DMS153 (cell line): ENCODE measurements around the gene SLU7.
"Not testable (repeated sequence)": the region's sequence is repeated elsewhere in the genome, so short reads cannot be mapped to it uniquely, and the experiment has no call there.

Source experiments
- DNase-seq: peaks from one replicate; lab custom pipeline; 2025; lab: John Stamatoyannopoulos, UW

Gene SLU7

GRCh38 chr5:160450164-160450932, 31.5 kb upstream of the SLU7 start:
- no peak for DNase-seq

DNA sequence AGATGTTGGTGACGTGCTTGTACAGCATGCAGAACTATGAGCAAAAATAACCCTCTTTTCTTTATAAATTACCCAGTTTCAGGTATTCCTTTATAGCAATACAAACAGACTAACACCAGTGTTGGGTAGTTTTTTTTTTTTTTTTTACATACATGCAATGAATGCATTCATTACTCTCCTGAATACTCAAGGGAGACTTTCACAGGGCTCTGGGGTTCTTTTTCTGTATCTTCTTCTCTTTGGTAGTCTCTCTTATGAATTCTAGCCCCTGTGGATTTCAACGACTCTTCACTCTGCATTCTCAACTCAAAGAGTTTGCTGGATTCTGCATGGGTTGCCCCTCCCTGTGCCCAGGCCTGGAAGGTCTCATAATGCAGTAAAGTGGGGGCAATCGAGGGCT, 30.6 kb upstream of the SLU7 start:
- no peak for DNase-seq

- DNase-seq, result no peak
Observed at GRCh38 chr5:160448886-160449285, 30.0 kb upstream of the SLU7 start.

DNA sequence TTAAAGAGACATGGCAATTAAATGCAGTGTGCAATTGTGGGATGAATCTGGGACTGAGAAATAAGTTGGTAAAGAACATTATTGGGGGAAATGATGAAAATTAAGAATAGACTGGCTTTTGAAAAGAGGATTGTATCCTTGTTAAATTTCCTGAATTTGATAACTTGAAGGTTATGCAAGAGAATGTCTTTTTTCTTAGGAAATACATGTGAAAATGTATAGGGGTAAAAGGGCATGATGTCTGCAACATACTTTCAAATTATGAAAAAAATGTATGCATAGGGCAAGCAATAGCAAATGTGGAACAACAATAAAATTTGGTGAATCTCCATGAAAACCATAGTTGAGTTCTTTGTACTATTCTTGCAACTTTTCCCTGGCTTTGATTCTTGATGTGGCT, 26.9 kb upstream of the SLU7 start:
- DNase-seq, result no peak

- DNase-seq, result no peak
Observed at GRCh38 chr5:160445132-160445531, 26.3 kb upstream of the SLU7 start.

GRCh38 chr5:160444407-160444806, 25.5 kb upstream of the SLU7 start:
- no peak for DNase-seq

GRCh38 chr5:160442824-160443431, 24.0 kb upstream of the SLU7 start:
- no peak for DNase-seq

- no peak for DNase-seq
Observed at GRCh38 chr5:160441311-160441781, 22.5 kb upstream of the SLU7 start.

GRCh38 chr5:160439205-160439600, 20.3 kb upstream of the SLU7 start:
- peak; percentile 47 for DNase-seq

- peak; percentile 47 for DNase-seq
Observed at GRCh38 chr5:160438316-160439204, 19.7 kb upstream of the SLU7 start.

DNA sequence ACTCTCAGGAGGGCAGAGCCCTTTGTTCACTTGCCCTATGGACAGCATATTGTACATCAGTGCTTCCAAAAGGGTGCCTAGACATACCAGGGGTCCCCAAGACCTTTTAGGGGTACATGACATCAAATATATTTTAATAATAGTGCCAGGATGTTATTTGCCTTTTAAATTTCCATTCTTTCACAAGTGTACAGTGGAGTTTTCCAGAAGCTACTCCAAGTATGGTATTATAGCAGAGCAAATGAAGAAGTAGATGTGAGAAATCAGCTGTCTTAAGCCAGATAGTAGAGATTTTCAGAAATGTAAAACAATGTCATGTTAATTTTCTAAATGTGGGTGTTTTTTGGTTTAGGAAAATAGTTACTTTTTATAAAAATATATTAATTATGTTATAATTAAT, 18.4 kb upstream of the SLU7 start:
- no peak for DNase-seq

- DNase-seq, result not testable (repeated sequence)
Observed at GRCh38 chr5:160436661-160437060, 17.8 kb upstream of the SLU7 start.

GRCh38 chr5:160436017-160436416, 17.1 kb upstream of the SLU7 start:
- DNase-seq, result no peak

- DNase-seq, result no peak
Observed at GRCh38 chr5:160435532-160435931, 16.7 kb upstream of the SLU7 start.

- peak; percentile 37 for DNase-seq
Observed at GRCh38 chr5:160434022-160434531, 15.2 kb upstream of the SLU7 start.

GRCh38 chr5:160432787-160433186, 13.9 kb upstream of the SLU7 start:
- DNase-seq, result no peak

GRCh38 chr5:160432196-160432595, 13.3 kb upstream of the SLU7 start:
- DNase-seq, result no peak

DNA sequence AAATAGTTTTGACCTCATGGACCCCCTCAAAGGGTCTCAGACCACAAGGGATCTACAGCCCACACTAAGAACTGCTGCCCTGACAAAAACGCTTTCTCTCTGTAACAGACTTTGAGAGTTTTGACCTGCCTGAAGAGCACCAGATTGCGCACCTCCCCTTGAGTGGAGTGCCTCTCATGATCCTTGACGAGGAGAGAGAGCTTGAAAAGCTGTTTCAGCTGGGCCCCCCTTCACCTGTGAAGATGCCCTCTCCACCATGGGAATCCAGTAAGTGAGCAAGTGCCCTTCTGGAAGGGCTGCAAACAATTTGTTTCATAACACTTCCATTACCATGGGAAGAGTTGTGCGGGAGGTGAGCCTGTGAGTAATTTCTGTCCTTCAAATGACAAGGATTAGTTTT, 8.7 kb upstream of the SLU7 start:
- no peak for DNase-seq

GRCh38 chr5:160423099-160423498, 4.2 kb upstream of the SLU7 start:
- DNase-seq, result peak; percentile 48

DNA sequence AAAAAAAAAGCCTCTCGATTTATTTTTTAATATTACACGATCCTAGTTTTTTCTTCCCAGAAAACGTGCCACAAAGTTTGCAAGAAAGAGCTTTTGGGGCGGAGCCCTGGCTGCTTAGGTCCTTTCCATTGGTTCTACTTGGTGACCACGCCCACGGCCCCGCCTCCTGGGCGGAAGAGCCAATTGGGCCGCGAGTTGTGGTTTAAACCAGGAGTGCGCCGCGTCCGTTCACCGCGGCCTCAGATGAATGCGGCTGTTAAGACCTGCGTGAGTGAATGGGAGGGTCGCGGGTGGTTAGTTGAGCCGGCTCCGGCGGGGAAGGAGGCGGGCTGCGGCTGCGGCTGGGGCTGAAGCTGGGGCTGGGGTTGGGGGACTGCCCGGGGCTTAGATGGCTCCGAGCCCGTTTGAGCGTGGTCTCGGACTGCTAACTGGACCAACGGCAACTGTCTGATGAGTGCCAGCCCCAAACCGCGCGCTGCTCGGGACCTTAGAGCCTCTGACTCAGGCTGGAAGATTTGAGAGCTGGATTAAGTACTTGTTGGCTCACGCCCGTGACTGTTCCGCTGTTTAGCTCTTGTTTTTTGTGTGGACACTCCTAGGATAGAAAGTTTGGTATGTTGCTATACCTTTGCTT, 2.9 kb upstream of the SLU7 start, which contains the start of gene PTTG1:
TSS of gene PTTG1 (plus strand) at position 231 of the 634 bp plus-strand sequence. CDS start 458 bp downstream, outside the sequence.
- DNase-seq, result peak; percentile 82

GRCh38 chr5:160420331-160420610, 1.4 kb upstream of the SLU7 start:
- no peak for DNase-seq
